AG20443 (cell line): ENCODE data around the gene RCAN2.

Experiments
- DNase-seq: peaks from one replicate; pipeline ENCODE4 v3.0.0; 2012; ENCODE audit warnings: low spot score, mixed read lengths

The RCAN2 gene

GRCh38 chr6:46215777-46216176 lies 275.5 kb downstream of the RCAN2 start:
- no peak for DNase-seq

- no peak for DNase-seq
Measured at GRCh38 chr6:46215213-46215612, 276.0 kb downstream of the RCAN2 start.

- DNase-seq, result no peak
Measured at GRCh38 chr6:46211917-46212316, 279.3 kb downstream of the RCAN2 start.

- no peak for DNase-seq
Measured at GRCh38 chr6:46210294-46210693, 281.0 kb downstream of the RCAN2 start.

DNA sequence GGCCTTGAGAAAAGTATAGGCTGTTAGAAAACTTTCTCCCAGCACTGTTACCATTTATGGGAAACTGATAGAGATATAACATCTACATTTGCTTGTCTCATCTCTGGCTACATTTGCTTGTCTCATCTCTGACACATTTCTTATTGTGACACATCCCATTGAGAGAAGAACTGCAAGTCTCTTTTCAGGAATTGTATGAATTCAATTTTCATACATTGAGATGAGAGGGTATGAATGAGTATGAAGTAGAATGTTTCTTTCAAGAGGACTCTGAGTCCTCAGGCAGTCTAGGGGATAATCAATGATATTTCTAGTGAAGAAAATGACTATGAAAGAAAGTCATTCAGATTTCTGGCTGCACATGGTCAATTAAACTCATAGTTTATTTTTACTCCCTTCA lies 282.9 kb downstream of the RCAN2 start:
- no peak for DNase-seq

- DNase-seq, result no peak
Measured at GRCh38 chr6:46207174-46207573, 284.1 kb downstream of the RCAN2 start.

GRCh38 chr6:46204880-46205650 lies 286.2 kb downstream of the RCAN2 start:
- DNase-seq, result no peak

- no peak for DNase-seq
Measured at GRCh38 chr6:46203391-46204177, 287.7 kb downstream of the RCAN2 start.

- DNase-seq, result no peak
Measured at GRCh38 chr6:46201702-46202101, 289.5 kb downstream of the RCAN2 start.

GRCh38 chr6:46199387-46199786 lies 291.9 kb downstream of the RCAN2 start:
- DNase-seq, result peak; percentile 55

DNA sequence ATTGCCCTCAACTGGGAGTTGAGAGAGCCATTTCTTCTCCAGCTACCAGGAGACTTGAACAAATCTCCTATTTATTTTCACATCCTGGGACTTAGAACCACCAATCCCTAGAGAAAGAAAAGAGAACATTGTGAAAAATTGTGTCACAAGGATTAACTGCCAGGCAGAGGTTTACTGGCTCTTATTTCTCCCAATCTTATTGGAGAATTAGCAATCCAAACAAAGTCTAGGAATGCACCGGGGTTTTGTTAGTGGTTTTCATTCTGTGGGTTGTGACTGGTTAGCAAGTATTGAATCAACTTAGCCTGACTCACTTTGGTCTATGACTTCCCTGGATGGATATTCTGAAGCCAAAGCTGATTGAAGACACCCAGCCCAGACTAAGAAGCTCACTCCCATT lies 299.3 kb downstream of the RCAN2 start:
- DNase-seq, result peak; percentile 80

- DNase-seq, result no peak
Measured at GRCh38 chr6:46190889-46191288, 300.4 kb downstream of the RCAN2 start.

DNA sequence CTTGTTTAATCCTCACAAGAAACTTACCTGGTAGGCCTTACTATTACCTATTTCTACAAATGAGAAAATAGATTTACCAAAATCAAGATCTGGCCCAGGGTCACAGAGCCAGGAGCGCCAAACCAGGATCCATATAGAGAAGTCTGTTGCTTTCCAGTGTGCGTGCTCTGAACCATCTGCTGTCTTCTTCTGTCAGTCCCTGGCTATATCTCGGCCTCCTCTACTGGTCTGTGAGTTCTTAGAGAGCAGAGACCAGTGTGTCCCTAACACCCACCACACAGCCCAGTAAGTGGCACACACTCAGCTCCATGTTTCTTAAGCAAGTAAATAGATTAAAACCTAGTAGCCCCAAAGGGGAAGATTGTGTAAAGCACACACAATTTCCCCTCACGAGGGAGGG lies 301.5 kb downstream of the RCAN2 start:
- no peak for DNase-seq

DNA sequence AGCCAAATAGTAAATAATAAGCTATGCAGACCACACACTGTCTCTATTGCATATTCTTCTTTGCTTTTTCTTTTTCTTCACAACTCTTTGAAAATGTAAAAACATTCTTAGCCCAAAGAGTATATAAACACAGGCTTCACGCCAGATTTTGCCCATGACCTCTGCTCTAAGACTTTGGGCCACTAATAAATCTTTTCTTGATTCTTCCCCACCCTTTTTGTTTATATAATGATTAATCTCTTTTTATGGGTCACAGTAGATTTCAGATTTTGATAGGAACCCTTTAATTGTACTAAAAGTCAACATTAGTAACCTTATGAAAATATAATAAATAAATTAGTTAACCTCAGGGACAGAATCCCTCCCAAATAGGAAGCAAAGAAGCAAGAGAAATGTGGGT lies 304.7 kb downstream of the RCAN2 start:
- DNase-seq, result no peak

GRCh38 chr6:46184114-46184513 lies 307.1 kb downstream of the RCAN2 start:
- peak; percentile 66 for DNase-seq

DNA sequence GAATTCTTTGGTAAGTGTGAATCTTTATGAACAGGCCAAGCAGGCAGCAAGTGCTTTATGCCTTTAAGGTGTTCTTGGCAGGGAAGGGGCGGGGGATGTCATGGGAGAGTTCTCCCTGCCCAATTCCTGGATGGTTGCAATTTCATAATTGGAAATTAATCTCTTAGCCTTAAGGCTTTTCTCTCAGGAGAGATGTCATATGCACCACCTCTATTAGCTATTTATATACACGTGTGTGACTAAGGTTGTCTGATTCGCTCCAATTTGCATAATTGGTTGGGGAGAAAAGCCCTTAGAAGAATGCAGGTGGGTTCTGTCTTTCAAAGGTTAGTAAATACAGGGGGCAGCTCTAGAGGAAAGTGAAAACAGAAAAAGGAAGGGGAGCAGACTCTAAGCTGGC lies 315.3 kb downstream of the RCAN2 start:
- DNase-seq, result no peak

DNA sequence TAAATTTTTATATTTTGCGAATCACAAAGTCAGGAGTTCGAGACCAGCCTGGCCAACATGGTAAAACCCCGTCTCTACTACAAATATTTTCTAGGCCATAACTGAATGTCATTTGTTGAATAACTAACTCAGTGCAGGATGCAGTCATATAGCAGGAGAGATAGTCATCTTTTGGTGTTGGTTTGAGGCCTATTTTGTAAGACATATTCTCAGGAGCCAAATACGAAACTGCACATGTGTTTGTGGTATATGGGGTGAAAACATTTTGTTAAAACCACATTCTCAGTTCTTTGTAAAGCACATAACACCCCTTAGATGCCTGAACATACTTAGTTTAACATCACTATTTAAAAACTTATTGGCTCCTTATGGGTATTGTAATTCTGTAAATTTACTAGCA lies 315.8 kb downstream of the RCAN2 start:
- no peak for DNase-seq

- DNase-seq, result no peak
Measured at GRCh38 chr6:46174904-46175303, 316.3 kb downstream of the RCAN2 start.

- DNase-seq, result no peak
Measured at GRCh38 chr6:46172176-46172575, 319.1 kb downstream of the RCAN2 start.
